Left ventricle myocardium superior (tissue), 1 donor: Measurements from ENCODE around the gene CR1L. TPM values are rescaled to one million over a fixed set of nuclear protein-coding genes. Genes with fewer than 3 reads are reported as not detected.
"Not testable (repeated sequence)": the region's sequence is repeated elsewhere in the genome, so short reads cannot be mapped to it uniquely, and the experiment has no call there.

ENCODE experiments used
- ATAC-seq: fragments of 200-7000 bp; cut with Tn5 transposase; one replicate; pipeline ENCODE4 v1.9.1; 2020; ENCODE audit warnings: mild to moderate bottlenecking, moderate library complexity
- DNase-seq: peaks from one replicate; pipeline ENCODE4 v3.0.0-alpha.2; 2020
- intact Hi-C: fragments of 100-400 bp; cut with micrococcal nuclease; formaldehyde crosslinking; loops from one replicate; pipeline ENCODE4 v1.11.0; 2022
- total RNA-seq: library from RNA; stranded (reverse); fragmentation: NEBNext Ultra II Directional; extraction: Animal tissue kit (Norgen Biotek cat#: 25700); gene quantifications from one replicate; pipeline ENCODE4 v1.2.1, GENCODE V29; 2021
- donor health status: DM: no; HTN: yes; CAD: no; lungs with severe emphysema.

CR1L gene
- total RNA-seq, 1 donor from 2014 or later: not detected

DNA sequence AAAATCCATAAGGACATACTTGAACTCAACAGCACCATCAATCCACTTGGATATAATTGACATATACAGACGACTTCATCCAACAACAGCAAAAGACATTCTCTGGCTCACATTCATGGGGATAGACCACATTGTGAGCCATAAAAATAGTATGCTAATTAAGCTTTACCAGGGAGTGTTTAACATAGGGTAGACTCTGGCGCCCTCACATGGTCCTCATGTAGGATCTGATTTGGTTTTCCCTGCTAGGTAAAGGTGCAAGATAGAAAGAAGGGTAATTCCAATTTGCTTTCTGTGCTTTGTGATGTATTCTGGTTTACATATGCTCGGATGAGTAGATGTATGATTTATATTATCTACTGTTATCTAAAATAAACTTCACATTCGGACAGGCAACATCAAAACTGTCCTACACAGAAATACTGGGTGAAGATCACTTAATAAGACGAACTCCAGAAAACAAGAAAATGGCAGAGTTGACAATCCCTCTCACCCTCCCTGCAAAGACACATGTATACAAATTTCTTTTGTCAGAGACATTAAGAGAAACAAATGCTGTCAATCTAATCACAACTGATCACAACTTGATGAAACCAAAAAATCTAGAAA lies 27.7 kb downstream of the CR1L start:
- DNase-seq (no peak), ATAC-seq (no peak)
- intact Hi-C loops: no loop called here

DNA sequence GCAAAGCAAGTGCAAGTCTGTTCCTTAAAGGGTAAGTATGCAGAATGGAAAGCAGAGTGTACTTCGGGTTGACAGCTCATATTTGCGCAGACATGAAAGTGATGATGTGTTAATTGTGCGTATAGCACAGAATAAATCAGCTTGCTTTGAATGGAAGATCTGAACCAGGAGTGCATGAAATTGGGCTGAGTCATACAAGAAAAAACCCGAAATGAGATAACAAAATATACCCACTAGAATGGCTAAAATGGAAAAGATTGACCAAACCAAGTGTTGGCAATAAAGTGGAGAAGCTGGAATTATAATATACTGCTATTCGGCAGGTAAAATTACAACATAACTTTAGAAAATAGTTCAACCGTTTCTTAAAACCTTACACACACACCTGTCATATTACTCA lies 28.5 kb downstream of the CR1L start:
- intact Hi-C loops: no loop called here
- no peak for DNase-seq
- no peak for ATAC-seq

DNA sequence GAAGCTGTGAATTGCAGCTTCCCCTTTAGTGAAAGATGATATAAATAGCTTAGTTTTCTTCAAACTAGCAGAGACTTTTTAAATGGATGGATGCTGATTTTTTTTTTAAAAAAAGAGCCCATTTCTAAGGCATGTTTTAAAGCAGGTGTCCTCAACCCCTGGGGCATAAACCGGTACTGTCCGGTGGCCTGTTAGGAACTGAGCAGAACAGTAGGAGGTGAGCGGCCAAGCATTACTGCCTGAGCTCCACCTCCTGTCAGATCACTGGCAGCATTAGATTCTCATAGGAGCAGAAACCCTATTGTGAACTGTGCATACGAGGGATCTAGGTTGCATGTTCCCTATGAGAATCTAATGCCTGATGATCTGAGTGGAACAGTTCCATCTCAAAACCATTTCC lies 31.2 kb downstream of the CR1L start:
- ATAC-seq (no peak), DNase-seq (no peak)
- intact Hi-C loops: no loop called here

DNA sequence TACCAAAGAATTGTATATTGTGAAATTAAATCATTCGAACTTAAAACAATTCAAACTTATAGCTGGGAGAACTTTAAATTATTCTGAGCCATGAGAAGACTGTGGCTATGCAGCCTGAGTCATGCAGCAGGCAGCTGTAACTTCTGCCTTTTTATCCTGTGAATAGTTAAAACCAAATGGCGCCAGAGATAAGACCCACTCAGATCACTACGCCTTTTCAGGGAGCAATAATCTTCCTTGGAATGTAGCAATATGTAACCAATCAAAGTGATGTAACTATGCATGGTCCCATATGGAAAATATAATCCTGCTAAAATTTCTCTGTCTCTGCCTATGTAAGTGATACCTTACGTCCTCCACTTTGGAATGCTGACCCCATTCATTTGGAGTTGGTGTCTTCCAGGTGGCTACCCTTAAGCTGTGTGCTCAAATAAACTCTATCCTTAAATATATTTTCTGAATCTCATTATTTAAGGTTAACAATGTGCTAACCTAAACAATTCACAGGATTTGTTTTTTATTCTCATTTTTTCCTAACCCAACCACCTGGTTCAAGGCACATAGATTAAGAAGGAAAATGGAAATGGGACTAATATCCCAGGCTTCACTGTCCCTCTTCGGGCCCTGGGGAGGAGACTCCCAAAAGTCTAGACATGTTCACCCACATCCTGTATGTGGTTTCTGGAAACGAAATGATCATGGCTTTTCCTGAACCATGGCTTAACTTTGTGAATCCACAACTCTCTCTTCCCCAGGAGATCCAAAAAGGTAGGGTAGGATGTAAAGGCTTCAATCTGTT lies 35.9 kb downstream of the CR1L start:
- intact Hi-C loops, DNase-seq, ATAC-seq: not testable (repeated sequence)

DNA sequence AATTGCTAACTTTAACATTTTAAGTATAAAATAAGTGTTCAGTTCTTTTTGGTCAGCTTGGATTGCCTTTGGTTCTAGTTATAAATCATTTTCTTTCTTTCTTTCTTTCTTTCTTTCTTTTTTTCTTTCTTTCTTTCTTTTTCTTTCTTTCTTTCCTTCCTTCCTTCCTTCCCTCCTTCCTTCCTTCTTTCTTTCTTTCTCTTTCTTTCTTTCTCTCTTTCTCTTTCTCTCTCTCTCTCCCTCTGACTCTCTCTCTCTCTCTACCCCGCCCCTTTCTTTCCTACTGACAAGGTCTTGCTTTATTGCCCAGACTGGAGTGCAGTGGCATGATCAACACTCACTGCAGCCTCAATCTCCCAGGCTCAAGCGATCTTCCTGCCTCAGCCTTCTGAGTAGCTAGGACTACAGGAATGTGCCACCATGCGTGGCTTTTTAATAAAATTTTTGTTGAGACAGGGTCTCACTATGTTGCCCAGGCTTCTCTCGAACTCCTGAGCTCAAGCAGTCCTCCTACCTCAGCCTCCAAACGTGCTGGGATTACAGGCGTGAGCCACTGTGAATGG lies 38.0 kb downstream of the CR1L start:
- DNase-seq, ATAC-seq, intact Hi-C loops: not testable (repeated sequence)

DNA sequence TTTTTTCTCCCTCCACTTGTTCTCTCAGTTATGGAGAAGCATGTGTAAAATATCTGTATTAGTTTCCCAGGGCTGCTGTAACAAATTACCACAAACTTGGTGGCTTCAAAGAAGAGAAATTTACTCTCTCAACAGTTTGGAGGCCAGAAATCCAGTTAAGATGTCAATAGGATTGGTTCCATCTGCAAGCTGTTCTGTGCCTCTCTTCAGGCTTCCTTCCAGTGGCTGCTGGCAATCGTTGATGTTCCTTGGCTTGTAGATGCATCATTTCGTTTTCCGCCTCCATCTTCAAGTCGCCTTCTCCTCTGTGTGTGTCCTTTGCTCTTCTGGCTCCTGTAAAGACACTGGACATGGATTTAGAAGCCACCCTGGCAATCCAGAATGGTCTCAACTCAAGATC lies 45.6 kb downstream of the CR1L start:
- DNase-seq, intact Hi-C loops, ATAC-seq: not testable (repeated sequence)

DNA sequence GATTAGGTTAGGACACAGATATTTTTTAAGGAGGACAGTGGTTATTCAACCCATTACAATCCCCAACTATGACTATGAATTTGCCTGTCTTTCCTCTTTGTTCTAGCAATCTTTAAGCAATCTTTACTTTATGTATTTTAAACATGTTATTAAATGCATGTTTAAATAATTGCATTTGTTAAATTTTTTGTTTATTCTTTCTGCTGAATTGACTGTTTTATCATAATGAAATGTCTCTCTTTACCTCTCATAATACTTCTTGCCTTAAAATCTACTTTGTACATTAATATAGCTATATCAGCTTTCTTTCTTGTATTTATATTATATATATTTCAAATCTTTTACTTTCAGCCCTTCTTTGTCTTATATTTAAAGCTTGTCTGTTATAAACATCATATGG lies 46.1 kb downstream of the CR1L start:
- ATAC-seq: no peak
- intact Hi-C loops: no loop called here
- no peak for DNase-seq

DNA sequence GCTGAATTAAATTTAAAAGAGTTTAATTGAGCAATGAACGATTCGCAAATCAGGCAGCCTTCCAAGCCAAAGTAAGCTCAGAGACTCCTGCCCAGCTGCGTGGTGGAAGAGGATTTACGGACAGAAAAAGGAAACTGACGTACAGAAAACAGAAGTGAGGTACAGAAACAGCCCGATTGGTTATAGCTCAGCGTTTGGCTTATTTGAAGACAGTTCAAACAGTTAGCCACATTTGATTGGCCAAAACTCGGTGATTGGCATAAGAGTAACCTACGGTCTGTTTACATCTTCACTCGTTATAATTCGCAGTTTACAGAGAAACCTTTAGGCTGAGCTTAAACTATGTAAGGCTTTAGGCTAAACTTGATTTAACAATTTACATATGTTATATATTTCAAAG lies 46.9 kb downstream of the CR1L start:
- intact Hi-C loops: no loop called here
- ATAC-seq: no peak

DNA sequence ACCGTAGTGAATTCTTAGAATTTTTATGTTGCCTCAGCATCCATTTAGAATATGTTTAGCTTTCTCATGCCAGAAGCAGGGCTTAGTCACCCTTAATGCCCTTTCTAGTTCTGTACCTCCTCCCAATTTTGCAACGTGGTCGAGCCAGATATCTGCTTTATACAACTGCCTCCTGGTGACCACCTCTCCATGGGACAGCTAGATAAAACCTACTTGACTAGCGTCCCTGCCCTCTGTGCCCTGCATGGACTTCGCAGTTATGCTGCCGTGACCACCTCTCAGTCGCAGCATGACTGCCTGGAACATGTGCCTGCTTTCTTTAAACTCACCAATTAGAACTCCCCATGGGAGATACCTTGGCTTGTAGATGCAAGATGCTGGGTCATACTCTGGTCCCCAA lies 47.4 kb downstream of the CR1L start:
- DNase-seq, ATAC-seq, intact Hi-C loops: not testable (repeated sequence)

More for the DNA sequence above, 46.9 kb downstream of the CR1L start:
- DNase-seq: no peak

DNA sequence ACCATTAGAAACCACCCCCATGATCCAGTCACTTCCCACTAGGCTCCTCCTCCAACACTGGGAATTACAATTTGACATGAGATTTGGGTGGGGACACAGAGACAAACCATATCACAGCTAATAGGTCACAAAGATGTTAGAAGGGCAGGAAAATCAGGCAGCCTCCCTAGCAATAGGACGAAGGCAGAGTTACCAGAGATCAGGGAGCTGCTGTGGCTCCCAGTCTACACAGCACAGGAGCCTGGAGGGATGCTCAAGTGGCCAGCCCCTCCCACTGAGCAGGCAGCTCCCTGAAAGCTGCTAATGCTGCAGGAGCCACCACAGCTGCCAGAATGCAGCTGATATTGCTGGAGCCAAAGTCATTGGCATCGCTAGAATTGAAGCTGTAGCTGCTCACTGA lies 51.0 kb downstream of the CR1L start:
- no peak for DNase-seq
- intact Hi-C loops: no loop called here
- ATAC-seq: no peak

DNA sequence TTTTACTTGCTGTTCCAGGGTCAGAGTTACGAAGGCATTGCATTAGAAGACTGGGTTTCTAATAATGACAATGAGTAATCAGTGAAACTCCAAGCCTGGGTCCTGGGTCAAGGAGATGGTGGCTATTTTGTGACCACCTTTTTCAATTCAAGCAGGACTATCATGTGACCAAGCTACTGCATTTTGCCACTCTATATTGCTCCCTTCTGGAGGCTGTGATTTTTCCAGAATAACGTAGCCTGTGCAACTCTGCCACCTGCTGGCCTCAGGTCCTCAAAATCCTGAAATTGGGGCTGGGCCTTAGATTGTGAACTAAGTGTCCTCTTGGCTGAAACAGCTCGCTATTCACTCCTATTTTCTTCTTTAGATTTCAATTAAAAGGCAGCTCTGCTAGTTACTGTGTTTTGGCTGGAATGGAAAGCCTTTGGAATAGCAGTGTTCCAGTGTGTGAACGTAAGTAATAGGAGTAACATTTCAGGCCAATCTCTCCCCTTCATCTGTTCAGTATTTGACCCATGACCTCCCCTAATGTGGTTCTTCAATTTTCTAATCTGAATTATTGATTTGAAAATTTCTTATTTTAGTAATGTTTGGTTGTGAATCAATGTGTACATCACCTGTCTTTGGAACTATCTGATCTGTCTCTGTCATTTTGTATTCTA lies 54.0 kb downstream of the CR1L start:
- DNase-seq (peak; percentile 49), ATAC-seq (peak; percentile 70)
- intact Hi-C loops: no loop called here

DNA sequence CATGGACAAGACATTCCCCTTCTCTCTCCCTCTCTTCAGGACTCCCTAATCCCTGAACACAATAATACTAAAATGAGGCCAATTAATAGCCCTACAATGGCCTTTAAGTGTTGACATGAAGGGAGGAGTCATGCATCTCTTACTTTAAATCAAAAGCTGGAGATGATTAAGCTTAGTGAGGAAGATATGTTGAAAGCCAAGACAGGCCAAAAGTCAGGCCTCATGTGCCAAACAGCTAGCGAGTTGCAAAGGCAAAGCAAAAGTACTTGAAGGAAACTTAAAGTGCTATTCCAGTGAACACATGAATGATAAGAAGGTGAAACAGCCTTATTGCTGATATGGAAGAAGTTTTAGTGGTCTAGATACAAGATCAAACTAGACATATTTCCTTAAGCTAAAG lies 57.4 kb downstream of the CR1L start:
- ATAC-seq (no peak), DNase-seq (no peak)
- intact Hi-C loops: no loop called here

DNA sequence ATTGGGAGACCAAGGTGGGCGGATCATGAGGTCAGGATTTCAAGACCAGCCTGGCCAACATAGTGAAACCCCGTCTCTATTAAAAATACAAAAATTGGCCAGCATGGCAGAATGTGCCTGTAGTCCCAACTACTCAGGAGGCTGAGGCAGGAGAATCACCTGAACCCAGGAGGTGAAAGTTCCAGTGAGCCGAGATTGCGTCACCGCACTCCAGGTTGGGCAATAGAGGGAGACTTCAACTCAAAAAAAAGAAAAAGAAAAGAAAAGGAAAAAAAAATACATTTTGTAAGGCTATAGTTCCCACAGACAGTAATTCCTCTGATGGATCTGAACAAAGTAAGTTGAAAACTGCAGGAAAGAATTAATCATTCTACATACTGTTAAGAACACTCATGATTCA lies 58.8 kb downstream of the CR1L start:
- intact Hi-C loops: no loop called here
- DNase-seq (no peak), ATAC-seq (no peak)

DNA sequence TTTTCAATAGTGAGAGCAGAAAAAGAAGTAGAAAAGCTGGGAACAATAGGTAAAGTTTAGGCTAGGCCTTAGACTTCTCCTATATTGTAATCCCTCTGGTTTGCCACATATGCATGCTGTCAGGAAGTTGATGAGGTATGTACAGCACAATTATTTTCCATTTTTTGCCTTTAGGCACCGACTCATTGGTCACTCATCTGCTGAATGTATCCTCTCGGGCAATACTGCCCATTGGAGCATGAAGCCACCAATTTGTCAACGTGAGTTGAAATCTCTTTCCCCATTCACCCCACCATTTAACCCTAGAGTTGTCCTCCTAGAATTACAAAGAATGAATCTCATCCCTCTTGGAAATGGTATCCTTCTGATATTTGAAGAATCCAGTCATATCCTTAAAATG lies 63.1 kb downstream of the CR1L start:
- ATAC-seq, DNase-seq, intact Hi-C loops: not testable (repeated sequence)

DNA sequence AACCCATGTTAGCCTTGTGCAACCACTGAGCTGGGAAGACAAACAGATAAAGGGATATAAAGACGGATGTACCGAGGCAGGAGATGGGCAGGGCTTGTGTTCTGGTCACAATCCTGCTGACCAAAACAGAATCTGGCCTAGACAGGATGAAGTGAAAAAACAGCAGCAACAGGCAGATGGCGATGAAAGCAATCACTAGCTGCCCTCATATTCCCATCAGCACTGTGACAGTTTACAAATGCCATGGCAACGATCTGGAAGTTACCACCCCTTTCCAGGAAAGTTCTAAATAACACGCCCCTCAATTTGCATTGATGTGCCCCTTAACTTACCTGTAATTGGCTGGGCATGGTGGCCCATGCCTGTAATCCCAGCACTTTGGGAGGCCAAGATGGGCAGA lies 66.4 kb downstream of the CR1L start:
- ATAC-seq (no peak), DNase-seq (no peak)
- intact Hi-C loops: no loop called here

DNA sequence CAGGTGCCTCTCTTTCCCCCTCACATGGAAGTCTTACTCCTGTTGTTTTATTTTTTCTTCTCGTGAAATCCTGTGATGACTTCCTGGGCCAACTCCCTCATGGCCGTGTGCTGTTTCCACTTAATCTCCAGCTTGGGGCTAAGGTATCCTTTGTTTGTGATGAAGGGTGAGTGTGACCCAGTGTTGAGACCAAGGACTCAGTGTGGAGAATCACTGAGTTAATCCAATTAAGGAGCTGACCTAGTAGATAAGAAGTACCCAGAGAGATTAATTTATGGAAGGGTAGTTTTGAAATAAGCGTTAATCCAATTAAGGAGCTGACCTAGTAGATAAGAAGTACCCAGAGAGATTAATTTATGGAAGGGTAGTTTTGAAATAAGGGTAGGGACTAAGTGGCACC lies 67.8 kb downstream of the CR1L start:
- intact Hi-C loops, DNase-seq, ATAC-seq: not testable (repeated sequence)

DNA sequence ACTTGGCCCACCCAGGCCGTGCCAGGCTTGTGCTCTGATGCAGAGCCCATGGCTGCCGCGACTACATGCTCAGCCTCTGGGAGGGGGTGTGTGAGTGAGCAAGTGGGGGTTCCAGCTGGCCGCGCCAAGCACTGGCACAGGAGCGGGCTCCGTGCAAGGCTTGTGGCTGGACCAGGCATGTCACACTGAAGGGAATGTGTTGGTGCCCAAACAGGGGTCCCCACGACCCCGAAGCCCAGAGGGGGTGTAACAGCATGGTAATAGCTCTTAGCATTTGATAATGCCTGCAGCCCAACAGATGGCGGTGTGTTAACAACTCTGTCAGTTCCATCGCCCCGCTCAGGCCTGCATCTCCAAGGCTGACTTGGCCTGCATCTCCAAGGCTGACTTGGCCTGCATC lies 68.6 kb downstream of the CR1L start:
- intact Hi-C loops: no loop called here
- ATAC-seq (no peak), DNase-seq (no peak)

DNA sequence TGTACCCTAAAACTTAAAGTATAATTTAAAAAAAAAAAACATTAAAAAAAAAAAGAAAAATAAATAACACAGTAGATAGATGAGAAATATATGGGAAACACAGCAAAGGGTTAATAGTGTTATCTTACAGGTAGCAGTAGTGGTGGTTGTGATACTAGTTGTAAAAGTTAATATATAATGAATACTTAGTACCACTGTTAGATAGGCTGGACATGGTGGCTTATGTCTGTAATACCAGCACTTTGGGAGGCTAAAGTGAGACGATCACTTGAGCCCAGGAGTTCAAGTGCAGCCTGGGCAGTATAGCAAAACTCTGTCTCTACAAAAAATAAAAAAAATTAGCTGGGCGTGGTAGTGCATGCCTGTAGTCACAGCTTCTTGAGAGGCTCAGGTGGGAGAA lies 74.3 kb downstream of the CR1L start:
- DNase-seq (no peak), ATAC-seq (no peak)
- intact Hi-C loops: no loop called here

DNA sequence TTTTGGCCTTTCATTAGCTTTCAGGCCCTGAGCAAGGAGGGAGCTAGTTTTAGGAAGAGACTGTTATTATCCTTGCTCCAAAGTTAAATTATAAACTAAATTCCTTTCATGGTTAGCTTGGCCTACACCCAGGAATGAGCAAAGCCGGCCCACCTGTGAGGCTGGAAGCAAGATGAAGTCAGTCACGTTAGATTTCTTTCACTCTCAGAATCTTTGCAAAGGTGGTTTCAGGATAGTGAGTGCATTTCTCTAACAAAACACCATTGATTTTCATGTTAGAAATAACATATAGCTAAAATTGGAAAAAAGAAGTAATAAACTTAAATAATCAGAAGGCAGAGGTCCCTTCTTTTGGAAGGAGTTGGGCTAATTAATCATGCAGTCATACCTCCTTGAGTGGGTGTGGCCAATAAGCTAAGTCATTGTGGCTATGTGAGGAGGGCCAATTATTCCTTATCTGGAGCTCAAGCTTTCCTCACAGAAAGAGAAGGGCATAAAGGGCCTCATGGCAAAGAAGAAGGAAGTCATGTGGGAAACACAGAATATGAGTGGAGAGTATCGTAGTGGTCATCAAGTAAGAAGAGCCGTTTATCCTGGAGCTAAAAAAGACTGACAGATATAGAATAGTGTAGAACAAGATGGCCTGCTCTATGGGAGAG lies 83.4 kb downstream of the CR1L start:
- DNase-seq, ATAC-seq, intact Hi-C loops: not testable (repeated sequence)
